IPS-15b (cell line): ENCODE measurements around the gene S100A2.

Experiments
- H3K27me3 ChIP-seq: one replicate; pipeline ENCODE4 v1.6.1; 2013; ENCODE audit warnings: low read length; ENCODE audit not compliant: control insufficient read depth, insufficient read depth
- H3K36me3 ChIP-seq: one replicate; pipeline ENCODE4 v1.6.1; 2013; ENCODE audit warnings: low read length; ENCODE audit not compliant: control insufficient read depth, insufficient read depth
- H3K4me1 ChIP-seq: one replicate; pipeline ENCODE4 v1.6.1; 2013; ENCODE audit warnings: mild to moderate bottlenecking, low read length; ENCODE audit not compliant: control insufficient read depth, insufficient read depth
- H3K4me3 ChIP-seq: one replicate; pipeline ENCODE4 v1.5.1; 2013; ENCODE audit warnings: low read depth, low read length
- H3K9ac ChIP-seq: one replicate; pipeline ENCODE4 v1.6.1; 2013; ENCODE audit warnings: low read depth, mild to moderate bottlenecking, low read length
- H3K9me3 ChIP-seq: one replicate; pipeline ENCODE4 v1.6.1; 2013; ENCODE audit warnings: mild to moderate bottlenecking, low read length; ENCODE audit not compliant: control insufficient read depth, insufficient read depth

Gene S100A2

DNA sequence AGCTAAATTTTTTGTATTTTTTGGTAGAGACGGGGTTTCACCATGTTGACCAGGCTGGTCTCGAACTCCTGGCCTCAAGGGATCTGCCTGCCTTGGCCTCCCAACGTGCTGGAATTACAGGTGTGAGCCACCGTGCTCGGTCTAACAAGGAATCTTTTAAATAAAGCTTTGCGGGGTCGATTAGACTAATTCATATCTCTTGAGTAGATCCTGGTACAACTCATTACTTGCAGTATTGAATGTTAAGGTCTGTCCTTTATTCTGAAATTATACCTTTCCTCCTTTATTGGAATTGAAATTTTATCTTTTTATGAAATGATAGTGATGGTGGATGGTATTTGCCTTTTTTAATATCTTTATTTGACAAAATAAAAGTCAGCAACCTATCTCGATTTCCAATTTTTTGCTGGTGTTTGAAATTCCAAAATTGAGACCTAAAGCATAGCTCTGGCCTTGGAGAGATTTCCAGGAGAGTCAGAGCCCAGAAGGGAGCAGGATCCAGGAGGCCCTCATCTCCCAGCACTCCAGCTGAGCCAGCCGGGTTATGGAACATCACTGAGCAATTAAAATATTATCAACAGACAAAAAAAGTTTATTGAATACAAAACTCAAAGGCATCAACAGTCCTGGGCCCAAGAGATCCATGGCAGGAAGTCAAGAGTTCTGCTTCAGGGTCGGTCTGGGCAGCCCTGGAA is 4.7 kb downstream of the S100A2 start:
- no peaks in the 10 kb centered on the region for H3K36me3 ChIP-seq

GRCh38 chr1:153560241-153560640 is 5.4 kb downstream of the S100A2 start:
- Histone ChIP-seq H3K4me3 (no peak overlapping the region), H3K27me3 (no peaks in the 10 kb centered on the region), H3K4me1 (no peaks in the 10 kb centered on the region), H3K9me3 (no peaks in the 10 kb centered on the region), H3K36me3 (no peaks in the 10 kb centered on the region), H3K9ac (no peak overlapping the region)

More for the DNA sequence above, 4.7 kb downstream of the S100A2 start:
- Histone ChIP-seq H3K27me3 (no peaks in the 10 kb centered on the region), H3K9ac (no peak overlapping the region), H3K4me3 (no peak overlapping the region), H3K9me3 (no peaks in the 10 kb centered on the region), H3K4me1 (peaks cover 2% of the 10 kb centered on the region)

GRCh38 chr1:153557877-153558276 is 7.8 kb downstream of the S100A2 start:
- H3K4me1 ChIP-seq, result no peaks in the 10 kb centered on the region
- H3K9me3 ChIP-seq, result no peaks in the 10 kb centered on the region
- H3K4me3 ChIP-seq, result no peak overlapping the region
- no peak overlapping the region for H3K9ac ChIP-seq
- no peaks in the 10 kb centered on the region for H3K27me3 ChIP-seq
- H3K36me3 ChIP-seq, result no peaks in the 10 kb centered on the region

- Histone ChIP-seq H3K4me1 (no peaks in the 10 kb centered on the region), H3K9ac (no peak overlapping the region), H3K27me3 (no peaks in the 10 kb centered on the region), H3K9me3 (no peaks in the 10 kb centered on the region), H3K36me3 (no peaks in the 10 kb centered on the region), H3K4me3 (no peak overlapping the region)
These were observed 9.3 kb downstream of the S100A2 start for GRCh38 chr1:153556348-153556747.

- no peak overlapping the region for H3K9ac ChIP-seq
- H3K4me3 ChIP-seq, result no peak overlapping the region
- peaks cover 2% of the 10 kb centered on the region for H3K4me1 ChIP-seq
- no peaks in the 10 kb centered on the region for H3K9me3 ChIP-seq
- no peaks in the 10 kb centered on the region for H3K36me3 ChIP-seq
- no peaks in the 10 kb centered on the region for H3K27me3 ChIP-seq
These were observed 11.7 kb downstream of the S100A2 start for GRCh38 chr1:153553830-153554541.

DNA sequence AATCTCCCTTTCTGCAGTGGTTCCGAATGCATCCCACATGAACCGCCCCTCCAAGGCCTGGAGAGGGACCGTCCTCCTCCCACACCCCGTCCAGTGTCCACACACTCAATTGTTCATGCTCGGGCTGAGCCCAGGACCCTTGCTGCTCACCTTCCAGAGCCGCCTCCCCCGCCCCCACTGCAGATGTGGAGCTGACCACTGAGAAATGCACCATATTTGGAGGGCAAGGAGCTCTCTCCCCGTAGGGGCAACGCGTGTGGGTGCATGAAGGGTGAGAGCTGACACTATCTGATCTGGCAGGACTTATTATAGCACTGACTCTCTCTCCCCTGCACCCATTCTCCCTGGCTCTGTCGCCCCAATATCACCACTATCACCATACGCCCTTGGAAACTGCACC is 12.5 kb downstream of the S100A2 start:
- H3K9me3 ChIP-seq, result no peaks in the 10 kb centered on the region

GRCh38 chr1:153552335-153552734 is 13.3 kb downstream of the S100A2 start:
- no peaks in the 10 kb centered on the region for H3K27me3 ChIP-seq
- peaks cover 2% of the 10 kb centered on the region for H3K4me1 ChIP-seq
- H3K36me3 ChIP-seq, result no peaks in the 10 kb centered on the region
- H3K4me3 ChIP-seq, result no peak overlapping the region
- H3K9me3 ChIP-seq, result no peaks in the 10 kb centered on the region
- H3K9ac ChIP-seq, result no peak overlapping the region

More for the DNA sequence above, 12.5 kb downstream of the S100A2 start:
- no peak overlapping the region for H3K4me3 ChIP-seq
- peaks cover 2% of the 10 kb centered on the region for H3K4me1 ChIP-seq
- H3K27me3 ChIP-seq, result no peaks in the 10 kb centered on the region
- H3K36me3 ChIP-seq, result no peaks in the 10 kb centered on the region
- no peak overlapping the region for H3K9ac ChIP-seq

DNA sequence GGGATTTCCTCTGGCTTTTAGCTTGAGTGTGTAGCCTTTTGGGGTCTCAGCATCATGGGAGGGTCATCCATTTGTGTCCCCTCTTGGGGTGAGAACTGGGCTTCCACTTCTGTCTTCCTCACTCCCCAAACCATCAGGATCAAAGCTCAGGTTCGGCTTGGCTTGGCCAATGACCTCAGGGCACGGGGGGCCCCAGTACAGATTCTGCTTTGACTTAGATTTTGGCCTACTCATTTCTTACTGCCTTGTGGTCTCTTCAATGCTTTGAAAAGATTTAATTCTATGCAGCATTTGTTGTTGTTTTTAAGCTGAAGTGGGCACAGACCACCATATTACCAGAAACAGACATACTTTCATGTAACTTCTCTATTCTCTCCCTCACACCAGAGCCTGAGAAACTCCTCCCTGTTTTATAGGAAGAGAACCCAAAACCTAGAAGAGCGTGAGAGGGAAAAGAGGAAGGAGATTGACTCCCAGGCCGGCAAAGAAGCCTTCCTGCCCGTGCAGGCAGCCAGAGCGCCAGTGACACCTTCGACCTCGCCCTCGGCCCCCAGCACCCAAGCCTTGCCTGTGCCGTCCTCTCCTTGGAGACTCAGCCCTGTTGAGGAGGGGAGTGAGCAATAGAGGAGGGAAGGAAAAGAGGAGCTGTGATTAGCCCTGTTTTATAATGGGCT is 14.7 kb downstream of the S100A2 start:
- Histone ChIP-seq H3K9ac (no peak overlapping the region), H3K4me1 (peaks cover 2% of the 10 kb centered on the region)

DNA sequence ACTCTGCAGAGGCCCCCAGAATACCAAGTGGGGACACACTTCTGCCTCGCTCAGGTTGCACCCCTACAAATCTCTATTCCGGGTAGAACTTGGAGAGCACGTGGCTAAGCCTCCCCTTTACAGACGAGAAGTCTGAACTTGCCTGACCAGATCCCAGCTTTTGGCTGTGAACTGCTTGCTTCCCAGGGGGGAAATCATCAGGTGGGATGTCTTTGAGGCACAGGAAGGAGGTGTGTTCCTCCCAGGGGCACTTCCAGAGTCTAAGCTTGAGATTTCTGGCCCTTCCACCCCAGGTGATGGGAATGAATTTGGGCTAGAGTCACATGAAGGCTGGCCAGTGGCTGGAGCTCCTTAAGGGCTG is 15.3 kb downstream of the S100A2 start:
- no peaks in the 10 kb centered on the region for H3K9me3 ChIP-seq
- peaks cover 3% of the 10 kb centered on the region for H3K4me1 ChIP-seq
- H3K36me3 ChIP-seq, result no peaks in the 10 kb centered on the region
- no peak overlapping the region for H3K9ac ChIP-seq
- H3K27me3 ChIP-seq, result no peaks in the 10 kb centered on the region
- H3K4me3 ChIP-seq, result no peak overlapping the region

More for the DNA sequence above, 14.7 kb downstream of the S100A2 start:
- Histone ChIP-seq H3K4me3 (no peak overlapping the region), H3K9me3 (no peaks in the 10 kb centered on the region), H3K27me3 (no peaks in the 10 kb centered on the region), H3K36me3 (no peaks in the 10 kb centered on the region)

GRCh38 chr1:153549741-153550397 is 15.8 kb downstream of the S100A2 start:
- no peak overlapping the region for H3K9ac ChIP-seq
- no peaks in the 10 kb centered on the region for H3K36me3 ChIP-seq
- H3K4me1 ChIP-seq, result peaks cover 7% of the 10 kb centered on the region
- no peak overlapping the region for H3K4me3 ChIP-seq
- no peaks in the 10 kb centered on the region for H3K27me3 ChIP-seq
- H3K9me3 ChIP-seq, result no peaks in the 10 kb centered on the region

GRCh38 chr1:153548722-153549688 is 16.6 kb downstream of the S100A2 start, which contains the start of gene S100A3:
S100A3 (minus strand) TSS chr1:153549258; CDS start chr1:153548485, 773 bp downstream.
- Histone ChIP-seq H3K9me3 (no peaks in the 10 kb centered on the region), H3K9ac (no peak within 1 kb of the TSS), H3K4me3 (no peak within 1 kb of the TSS), H3K36me3 (no peaks in the 10 kb centered on the region), H3K4me1 (peaks cover 10% of the 10 kb centered on the region), H3K27me3 (no peaks in the 10 kb centered on the region)
